GM15510 (cell line): Measurements from ENCODE around the gene TDRD10.

Source experiments
- POLR2A ChIP-seq: IDR thresholded peaks from 3 replicates; pipeline ENCODE4 v1.6.1; 2011; ENCODE audit warnings: borderline replicate concordance; ENCODE audit not compliant: insufficient read length; ENCODE audit errors: extremely low read depth

Gene TDRD10

GRCh38 chr1:154520333-154520732 is 18.3 kb downstream of the TDRD10 start:
- no peak for TF ChIP-seq POLR2A

- no peak for TF ChIP-seq POLR2A
Measured at GRCh38 chr1:154521695-154522094, 19.7 kb downstream of the TDRD10 start.

- TF ChIP-seq POLR2A = no peak
Measured at GRCh38 chr1:154524881-154525280, 22.9 kb downstream of the TDRD10 start.

- no peak for TF ChIP-seq POLR2A
Measured at GRCh38 chr1:154527192-154527591, 25.2 kb downstream of the TDRD10 start.

- TF ChIP-seq POLR2A = no peak
Measured at GRCh38 chr1:154529308-154529707, 27.3 kb downstream of the TDRD10 start.

- TF ChIP-seq POLR2A = no peak
Measured at GRCh38 chr1:154533952-154534844, 32.2 kb downstream of the TDRD10 start.

- TF ChIP-seq POLR2A = no peak
Measured at GRCh38 chr1:154536570-154536969, 34.6 kb downstream of the TDRD10 start.

- TF ChIP-seq POLR2A = no peak
Measured at GRCh38 chr1:154539486-154540483, 37.8 kb downstream of the TDRD10 start.

- TF ChIP-seq POLR2A = no peak
Measured at GRCh38 chr1:154541231-154541630, 39.2 kb downstream of the TDRD10 start.

GRCh38 chr1:154546264-154547063 is 44.4 kb downstream of the TDRD10 start:
- TF ChIP-seq POLR2A = no peak

GRCh38 chr1:154547105-154547732 is 45.2 kb downstream of the TDRD10 start:
- TF ChIP-seq POLR2A = no peak

GRCh38 chr1:154548028-154548427 is 46.0 kb downstream of the TDRD10 start:
- TF ChIP-seq POLR2A = no peak

GRCh38 chr1:154549202-154549770 is 47.3 kb downstream of the TDRD10 start:
- no peak for TF ChIP-seq POLR2A

- TF ChIP-seq POLR2A = no peak
Measured at GRCh38 chr1:154550070-154550469, 48.1 kb downstream of the TDRD10 start.
